Effector CD8-positive, alpha-beta T cell (primary cell): Measurements from ENCODE around the gene PIK3R3.

Experiments used
- DNase-seq: peaks from one replicate; lab custom pipeline; 2025; lab: John Stamatoyannopoulos, UW
- total RNA-seq, 4 experiments: gene quantifications; one replicate each; lab custom pipeline; 2026; lab: John Stamatoyannopoulos, UW

Gene PIK3R3
- total RNA-seq, result 2.7 to 13.2 (median 6.0) reads per million in 4 experiments

DNA sequence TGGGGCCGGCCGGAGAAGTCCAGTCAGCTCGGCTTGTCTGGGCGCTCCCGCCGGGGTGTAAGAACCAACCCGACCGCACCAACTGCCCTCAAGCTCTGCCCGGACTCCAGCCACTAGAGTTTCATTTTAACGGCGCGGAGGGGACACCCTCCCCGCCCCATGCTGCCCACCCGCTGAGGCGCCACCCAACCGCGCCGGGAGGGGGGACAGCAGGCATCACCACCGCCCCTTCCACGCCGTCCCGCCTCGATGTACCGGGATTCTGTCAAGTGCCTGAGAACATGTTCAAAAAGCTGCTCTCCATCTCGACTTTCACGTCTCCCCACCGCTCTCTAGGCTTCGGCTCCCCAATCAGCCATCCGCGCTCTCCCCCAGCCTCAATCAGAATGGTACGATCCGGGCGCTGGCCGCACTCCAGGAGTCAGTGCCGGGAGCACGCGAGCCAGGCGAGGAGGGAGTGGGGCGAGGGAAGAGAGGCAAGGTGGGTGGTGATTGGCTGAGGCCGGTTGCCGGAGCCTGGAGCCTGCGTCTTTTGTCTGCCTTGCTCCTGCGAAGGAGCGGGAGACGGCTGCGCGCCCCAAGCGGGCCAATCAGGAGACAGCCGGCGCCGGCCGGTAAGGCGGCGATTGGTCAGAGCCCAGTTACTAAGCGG is at the start of gene PIK3R3:
PIK3R3 (minus strand) TSS at position 101 of the 652 bp plus-strand sequence. CDS start 677 bp downstream, outside the sequence.
- peak; percentile 74 for DNase-seq

DNA sequence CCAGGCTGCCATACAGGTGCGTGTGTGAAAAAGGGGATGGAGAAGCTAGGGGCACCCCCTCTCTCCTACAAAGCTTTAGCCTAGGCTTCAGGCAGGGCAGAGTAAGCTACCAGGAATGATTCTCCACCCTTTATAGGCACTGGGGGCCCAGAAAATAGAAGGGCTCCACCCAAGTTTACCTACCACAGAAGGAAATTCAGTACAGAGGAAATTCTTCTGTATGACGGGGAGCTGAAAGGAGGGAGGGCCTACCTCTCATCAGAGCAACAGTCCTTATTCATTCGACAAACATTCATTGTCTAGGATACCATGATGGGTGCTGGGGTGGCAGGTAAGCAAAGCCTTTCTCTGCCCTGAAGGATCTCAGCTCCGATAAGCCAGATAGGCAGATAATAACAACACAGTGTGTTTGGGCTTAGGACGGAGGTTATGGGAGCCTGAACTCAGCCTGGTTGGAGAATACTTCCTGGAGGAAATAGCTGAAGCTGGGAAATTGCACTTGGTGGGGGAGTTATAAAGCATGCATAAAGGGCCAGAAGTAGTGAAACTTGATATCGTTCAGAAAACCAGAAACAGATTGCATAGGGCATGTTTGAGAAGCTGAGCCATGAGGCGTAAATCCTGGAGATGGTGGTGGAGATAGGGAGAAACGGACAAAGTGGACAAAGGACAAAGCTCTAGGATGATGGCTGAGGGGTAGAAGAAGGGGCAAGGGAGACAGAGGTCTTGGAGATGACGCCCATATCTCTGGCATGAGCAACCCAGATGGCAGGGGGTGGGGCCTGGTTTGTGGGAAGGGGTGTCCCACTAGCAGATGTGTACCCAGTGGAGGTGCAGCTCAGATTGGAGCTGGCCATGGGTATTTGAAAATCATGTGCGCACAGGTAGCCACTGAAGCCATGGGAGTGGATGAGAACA is 49.2 kb upstream of the PIK3R3 start:
- DNase-seq, result no peak

DNA sequence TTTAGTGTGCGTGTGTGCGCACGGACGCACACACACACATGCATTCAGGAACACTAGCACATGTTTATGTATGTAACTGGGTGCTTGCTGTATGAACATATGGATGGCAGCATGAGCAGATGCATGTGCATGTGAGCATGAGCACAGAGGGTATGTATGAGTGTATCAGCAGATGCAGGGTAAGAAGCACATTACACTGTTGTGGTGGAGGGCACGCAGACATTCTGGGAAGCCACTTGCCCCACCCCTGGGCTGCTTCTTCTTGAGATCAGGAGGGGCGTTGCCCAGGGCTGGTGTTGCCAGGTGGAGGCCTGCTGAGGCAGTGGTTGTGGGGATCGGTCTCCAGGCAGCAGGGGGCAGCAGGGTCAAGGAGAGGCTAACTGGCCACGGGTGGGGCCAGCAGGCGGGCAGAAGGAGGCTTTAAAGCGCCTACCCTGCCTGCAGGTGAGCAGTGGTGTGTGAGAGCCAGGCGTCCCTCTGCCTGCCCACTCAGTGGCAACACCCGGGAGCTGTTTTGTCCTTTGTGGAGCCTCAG is 47.7 kb upstream of the PIK3R3 start:
- no peak for DNase-seq

DNA sequence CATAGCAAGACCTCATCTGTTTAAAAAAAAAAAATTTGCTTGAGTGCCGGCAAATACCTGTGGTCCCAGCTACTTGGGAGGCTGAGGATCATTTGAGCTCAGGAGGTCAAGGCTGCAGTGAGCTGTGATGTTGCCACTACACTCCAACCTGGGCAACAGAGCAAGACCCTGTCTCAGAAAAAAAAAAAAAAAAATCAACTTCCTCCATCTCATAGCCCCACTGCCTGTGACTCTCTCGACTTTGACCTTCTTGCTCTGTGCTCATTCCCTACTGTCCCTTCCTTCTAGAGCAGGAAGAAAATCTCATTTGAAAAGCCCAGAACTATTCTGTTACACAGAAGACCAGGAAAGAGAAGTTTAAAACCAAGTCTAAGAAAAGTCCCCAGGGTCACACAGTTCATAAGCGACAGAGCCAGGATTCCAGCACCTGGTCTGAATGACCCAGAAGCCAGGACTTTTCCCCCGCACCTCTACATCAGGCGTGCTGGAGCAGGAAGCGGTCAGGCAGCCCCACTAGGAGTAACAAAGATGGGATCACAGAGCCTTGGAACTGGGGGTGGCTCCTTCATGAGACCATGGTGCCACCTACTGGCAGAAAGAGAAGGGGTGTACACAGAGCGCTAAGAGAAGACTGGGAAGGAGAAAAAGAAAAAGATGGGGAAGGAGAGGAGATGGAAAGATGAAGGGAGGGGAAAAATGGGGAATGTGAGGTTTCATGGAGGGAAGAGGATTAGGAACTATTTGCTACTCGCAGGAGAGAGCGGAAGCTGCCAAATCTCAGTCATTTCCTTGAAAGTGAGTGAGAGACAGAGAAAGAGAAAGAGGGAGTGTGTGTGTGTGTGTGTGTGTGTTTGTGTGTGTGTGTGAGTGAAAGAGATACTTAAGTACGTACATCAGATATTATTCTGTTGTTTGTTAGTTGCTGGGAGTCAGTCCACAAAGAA is 47.0 kb upstream of the PIK3R3 start:
- DNase-seq, result peak; percentile 53

DNA sequence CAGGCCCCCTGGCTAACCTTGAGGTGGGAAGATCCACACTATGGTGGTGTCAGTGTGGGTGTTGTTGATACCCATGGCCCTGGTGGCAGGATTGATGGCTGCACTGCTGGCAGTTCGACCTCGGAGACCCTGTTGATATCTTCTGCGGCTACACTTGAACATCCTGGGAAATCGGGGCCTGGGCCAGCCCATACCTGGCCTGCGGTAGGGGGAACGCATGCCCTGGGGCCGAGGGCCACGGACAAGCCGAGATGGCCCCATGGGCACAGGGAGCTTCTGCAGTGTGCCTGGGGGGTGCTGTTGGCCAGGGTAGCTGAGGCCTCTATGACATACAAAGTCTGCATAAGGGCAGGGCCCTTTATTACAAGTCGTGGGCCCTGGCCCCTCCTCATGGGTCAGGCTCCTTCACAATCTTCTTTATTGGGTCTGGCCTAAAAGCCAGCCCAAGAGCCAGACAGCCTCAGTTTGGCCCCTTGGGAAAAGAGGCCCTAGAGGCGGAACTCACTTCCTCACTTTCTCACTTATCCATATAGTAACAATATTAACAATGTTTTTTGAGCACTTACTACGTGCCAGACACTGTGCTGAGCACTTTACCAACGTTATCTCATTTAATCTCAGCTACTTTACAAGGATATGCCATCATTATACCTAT is 43.9 kb upstream of the PIK3R3 start, which contains the start of gene P3R3URF:
P3R3URF (minus strand) TSS at position 278 of the 655 bp plus-strand sequence; CDS start at position 261, 17 bp downstream.
- no peak for DNase-seq

DNA sequence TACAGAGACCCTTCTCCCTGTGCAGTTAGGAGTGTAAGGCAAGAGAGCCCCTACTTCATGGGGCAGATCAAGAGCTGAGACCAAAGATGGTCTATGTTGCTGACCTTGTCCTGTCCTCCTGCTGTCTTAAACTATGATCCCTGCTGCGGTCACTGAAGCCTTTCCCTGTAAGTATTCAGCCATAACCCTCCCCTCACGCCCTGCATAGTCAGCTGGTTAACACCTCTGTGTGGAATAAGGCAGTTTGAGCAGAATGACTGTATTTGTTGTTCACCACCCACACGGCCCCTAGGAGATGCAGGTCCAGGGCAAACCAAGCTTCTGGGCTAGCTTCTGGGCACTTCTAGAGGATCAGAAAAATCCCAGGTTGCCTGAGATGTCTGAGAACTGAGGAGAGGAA is 42.8 kb upstream of the PIK3R3 start:
- DNase-seq, result no peak

DNA sequence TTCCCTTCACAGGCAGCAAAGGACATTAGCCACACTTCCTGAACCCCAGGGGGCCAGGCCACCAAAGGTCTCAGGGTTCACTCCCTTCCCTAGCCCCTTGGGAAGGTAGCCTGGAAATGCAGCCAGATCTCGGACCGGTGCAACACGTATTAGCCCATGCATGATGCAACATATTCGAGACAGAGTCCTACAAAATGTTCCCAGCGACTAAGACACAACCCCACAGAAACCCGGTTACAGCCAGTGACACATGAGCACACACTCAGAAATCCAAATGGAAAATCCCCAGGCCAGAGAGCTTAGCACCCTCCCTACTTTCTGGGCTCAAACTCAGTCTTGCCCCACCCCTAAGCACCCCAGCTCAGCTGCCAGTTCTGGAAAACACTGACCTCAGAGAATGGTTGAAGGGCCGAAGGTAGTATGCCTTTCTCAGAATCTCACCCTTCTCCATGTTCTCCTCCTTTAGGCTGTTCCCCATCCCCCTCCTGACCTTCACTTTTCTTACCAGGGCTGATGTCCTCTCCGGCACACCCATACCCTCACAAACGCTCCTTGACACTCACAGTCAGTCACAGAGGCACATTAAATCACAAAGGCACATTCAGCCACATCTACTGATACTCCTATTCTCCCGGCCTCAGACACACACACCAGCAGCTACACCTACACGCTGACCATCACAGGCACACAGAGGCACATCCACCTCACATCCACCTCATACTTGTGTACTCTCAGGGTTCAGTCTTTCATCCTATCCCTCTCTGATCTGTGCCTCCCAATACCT is 42.2 kb upstream of the PIK3R3 start, which contains the start of gene TSPAN1:
TSPAN1 (plus strand) TSS at position 640 of the 784 bp plus-strand sequence. CDS start 6,021 bp downstream, outside the sequence.
- no peak for DNase-seq

DNA sequence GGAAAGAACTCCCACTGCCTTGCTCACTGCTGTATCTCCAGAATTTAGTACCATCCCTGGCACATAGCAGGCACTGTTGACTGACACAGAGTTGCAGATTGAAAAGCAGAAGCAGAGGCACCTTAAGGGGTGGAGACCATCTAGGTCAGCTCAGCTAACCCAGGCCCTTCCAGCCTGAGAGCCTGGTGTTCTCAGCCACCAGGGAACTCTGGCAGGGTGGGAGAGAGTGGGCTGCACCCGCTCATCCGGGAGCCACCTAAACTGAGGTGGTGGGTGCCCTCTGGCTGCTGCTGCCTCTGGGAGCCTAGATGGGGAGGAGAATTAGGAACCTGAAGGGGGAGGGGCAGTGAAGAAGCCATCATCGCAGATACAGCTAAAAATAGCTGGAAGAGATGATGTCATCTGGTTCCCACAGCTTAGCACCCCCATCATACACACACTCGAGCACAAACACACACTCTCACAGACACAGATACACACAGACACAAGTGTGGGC is 41.0 kb upstream of the PIK3R3 start:
- no peak for DNase-seq

DNA sequence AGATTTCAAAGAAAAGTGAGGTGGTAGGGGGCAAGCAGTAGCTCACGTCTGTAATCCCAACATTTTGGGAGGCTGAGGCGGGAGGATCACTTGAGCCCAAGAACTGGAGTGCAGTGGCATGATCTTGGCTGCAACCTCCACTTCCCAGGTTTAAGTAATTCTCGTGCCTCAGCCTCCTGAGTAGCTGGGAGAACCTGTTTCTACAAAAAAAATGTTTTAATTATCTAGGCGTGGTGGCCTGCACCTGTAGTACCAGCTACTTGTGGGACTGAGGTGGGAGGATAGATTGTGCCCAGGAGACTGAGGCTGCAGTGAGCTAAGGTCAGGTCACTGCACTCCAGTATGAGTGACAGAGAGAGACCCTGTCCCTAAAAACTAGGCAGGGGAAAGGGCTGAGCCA is 39.9 kb upstream of the PIK3R3 start:
- DNase-seq, result no peak

DNA sequence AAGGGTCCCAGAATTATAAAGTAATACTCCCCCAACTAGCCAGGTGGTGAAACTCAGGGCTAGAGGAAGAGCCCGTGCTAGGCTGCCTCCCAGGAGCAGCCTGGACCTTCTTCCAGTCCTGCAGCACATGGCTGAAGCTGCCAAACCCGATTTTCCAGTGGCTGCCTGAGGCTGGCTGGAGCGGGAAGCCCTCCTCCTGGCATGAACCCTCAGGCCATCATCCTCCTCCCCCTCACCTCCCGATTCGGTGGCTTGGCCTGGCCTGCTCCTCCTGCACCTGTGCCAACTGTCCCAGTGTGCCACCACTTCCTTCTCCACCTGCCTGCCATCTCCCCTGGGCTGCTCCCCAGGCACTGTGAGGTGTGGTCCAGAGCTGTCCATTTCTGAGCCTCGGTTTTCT is 39.4 kb upstream of the PIK3R3 start:
- no peak for DNase-seq

DNA sequence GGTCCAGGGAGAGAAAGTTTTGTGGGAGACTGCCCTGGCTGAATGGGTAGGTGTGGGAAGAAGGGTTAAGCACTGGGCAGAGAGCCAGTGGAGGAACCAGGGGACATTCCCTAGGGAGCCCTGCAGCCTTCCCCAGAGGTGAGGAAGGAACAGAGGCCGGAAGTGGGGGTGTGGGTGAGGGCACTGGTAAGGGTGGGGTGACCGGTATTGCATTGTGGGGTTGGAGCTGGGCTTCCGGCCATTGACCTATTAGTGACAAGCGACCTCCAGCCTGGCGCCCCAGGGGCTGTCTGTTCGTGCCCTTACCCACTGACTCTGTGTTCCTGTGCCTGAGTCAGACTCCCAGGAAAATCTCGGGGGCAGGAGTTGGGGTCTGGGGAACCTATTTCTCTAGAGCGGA is 38.9 kb upstream of the PIK3R3 start:
- DNase-seq, result no peak

DNA sequence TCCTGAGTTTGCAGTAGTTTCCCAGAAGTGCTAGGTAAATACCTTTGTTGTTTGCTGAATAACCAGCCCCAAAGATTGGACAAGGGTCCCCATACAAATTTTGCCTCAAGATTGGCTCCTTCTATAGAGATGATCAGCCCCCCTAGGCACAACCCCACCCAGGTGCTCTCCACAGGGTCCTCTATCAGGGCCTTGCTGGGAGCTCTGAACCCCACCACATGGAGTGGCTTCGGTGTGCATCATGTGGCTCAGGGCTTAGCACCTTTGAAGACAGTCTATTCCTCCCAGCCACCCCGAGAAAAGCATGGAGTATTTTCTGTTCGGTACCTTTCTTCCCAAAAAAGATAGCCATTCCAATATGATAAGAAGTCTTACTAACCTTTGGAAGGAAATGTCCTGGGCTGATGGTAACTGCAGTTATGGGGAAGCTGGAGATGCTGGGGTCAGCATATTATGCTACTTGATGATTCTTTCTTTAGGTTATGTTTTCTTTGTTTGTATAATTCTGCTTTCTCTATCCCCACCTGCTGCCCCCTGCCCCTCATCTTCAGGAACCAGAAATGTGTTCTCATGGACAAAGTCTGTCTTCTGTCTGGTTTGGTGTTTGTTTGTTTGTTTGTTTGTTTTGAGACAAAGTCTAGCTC is 37.5 kb upstream of the PIK3R3 start:
- no peak for DNase-seq

DNA sequence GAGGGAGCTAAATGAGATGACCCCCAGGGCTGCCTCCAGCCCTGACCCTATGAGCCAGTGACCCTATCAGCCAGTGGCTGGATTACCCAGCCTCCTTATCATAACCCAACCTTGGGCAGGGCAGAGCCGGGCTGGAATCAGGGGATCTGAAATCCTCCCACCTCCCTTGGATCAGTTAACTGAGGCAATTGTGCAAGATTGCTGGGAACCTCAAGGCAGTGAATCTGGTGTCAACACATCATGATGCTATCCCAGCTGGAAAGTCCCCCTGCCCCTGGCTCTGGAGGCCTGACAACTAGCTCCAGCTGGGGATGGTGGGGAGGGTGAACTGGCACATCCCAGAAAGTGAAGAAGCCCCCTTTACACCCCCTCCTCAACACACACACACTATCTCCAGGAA is 36.0 kb upstream of the PIK3R3 start:
- no peak for DNase-seq

DNA sequence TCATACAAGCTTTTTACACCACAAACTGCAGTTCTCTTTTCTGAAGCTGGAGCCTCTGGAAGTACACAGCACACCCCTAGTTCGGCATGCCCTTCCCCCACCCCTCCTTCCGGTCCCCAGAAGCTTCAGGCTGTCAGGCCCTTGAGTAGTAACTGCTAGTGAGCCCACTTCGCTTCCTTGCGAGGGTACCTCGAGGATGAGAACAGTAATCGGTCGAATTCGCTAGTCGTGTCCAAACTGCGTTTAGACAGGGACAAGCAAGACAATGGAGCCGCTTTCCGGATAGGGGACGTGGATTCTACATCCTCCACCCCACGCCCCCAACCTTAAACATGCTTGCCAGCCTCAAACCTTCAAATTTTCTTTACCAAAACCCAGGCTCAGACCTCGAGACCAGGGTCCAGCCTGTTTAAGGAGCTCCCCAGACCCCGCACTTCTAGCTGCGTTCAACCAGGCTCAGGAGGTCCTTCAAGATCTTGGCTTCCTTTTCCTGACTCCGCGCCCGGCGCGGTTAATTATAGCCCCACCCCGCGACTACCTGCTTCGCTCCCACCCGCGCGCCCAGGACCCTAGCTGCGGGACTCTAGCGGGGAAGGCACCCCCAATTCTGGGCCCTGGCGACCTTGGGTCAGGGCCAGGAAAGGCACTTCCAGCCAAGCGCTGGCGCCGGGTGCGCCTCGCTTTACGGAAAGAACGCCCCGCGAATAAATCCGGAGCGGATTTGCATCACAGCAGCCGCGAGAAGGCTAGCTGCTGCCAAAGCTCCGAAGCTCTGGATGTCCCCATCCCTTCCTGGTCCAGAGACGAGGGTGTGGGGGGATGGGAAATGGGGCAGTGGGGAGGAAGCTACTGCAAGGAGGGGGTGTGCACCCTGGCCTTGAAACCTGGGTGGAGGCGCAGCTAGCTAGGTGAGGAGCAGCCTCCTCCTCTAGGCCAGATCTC is 34.4 kb upstream of the PIK3R3 start:
- DNase-seq, result peak; percentile 23

DNA sequence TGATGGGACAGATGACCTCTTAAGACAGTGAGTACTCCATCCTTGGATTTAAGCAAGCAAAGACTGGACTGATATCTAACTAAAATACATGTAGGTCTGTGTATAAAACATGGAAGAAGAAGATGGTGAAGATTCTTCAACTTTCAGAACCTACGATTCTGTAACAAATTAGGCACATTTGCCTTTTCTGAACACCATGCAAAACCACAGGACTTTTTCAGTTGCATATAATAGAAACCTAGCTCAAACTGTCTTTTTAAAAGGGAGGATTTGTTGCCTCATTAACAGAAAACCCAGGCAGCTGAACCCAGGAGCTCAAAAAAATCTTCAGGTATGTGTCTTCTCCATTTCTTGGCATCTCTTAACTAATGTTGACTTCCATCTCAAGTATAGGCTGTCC is 27.8 kb upstream of the PIK3R3 start:
- DNase-seq, result no peak

DNA sequence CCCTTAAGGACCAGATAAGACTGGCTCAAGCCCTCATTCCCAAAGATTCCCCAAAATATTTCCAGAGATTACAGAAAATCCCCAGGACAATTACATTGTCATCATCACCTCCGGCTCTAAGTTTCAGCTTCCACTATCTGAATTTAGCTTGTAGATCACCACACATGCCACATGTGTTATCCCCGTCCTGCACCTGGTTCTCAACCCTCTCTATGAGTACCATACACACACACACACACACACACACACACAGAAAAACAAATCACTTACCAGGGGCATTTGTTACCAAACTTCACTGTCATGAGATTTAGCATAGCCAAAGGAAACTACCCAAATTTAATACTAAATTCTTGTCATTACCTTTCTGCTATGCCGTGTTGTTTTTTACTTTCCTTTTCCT is 27.1 kb upstream of the PIK3R3 start:
- DNase-seq, result no peak

DNA sequence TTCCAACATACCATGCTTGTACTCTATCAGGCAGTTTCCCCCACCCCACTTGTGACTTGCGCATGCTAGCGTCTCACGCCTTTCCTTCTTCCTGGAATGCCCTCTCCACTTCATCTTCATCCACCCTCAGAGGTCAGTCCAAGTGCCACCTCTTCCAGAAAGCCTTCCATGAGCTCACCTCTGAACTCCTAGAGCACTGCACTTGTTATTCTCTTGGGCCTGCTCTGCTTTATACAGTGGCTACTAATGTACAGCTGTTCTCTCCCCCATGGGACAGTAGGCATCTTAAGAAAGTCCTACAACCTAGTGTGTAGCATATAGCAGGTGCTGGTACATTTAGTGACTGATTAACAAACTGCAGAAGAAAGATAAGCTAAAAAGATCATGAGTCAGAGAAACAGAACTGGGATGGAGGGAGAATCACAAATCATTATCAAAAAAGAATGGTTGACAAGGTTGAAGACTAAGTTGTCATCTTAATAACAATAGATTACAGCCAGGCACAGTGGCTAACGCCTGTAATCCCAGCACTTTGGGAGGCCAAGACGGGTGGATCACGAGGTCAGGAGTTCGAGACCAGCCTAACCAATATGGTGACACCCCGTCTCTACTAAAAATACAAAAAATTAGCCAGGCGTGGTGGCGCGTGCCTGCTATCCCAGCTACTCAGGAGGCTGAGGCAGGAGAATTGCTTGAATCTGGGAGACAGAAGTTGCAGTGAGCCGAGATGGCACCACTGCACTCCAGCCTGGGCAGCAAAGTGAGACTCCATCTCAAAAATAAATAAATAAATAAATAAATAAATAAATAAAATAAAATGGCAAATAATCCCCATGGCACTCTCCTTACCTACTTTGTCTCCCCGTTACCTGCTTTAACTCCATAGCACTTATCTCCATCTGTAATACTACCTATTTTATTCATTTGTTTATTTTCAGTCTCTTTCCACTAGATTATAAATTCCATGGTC is 26.2 kb upstream of the PIK3R3 start:
- no peak for DNase-seq
